OCI-LY1 (cell line): ENCODE results near the gene DZIP1L.

ENCODE experiments used
- H2AFZ ChIP-seq: fragments of 200-600 bp; sonication (generic), shearing (Covaris generic); 2 replicates; pipeline ENCODE4 v1.6.0; 2014; ENCODE audit warnings: antibody characterized with exemption, mild to moderate bottlenecking, low read length
- H3F3A ChIP-seq: fragments of 200-600 bp; sonication (generic), shearing (Covaris generic); 2 replicates; pipeline ENCODE4 v1.6.0; 2014; ENCODE audit warnings: mild to moderate bottlenecking, antibody characterized with exemption, low read length, moderate library complexity; ENCODE audit not compliant: insufficient read depth
- H3K27ac ChIP-seq: fragments of 200-600 bp; sonication (generic); 2 replicates; pipeline ENCODE4 v1.5.1; 2014; ENCODE audit warnings: low read length, mixed run types, mild to moderate bottlenecking, low read depth; ENCODE audit not compliant: poor library complexity, severe bottlenecking
- H3K27me3 ChIP-seq: fragments of 200-600 bp; sonication (generic); 2 replicates; pipeline ENCODE4 v1.6.0; 2014; ENCODE audit warnings: antibody characterized with exemption, mild to moderate bottlenecking, low read length, moderate library complexity; ENCODE audit not compliant: insufficient read depth
- H3K36me3 ChIP-seq: fragments of 200-600 bp; sonication (generic); 2 replicates; pipeline ENCODE4 v1.6.1; 2014; ENCODE audit warnings: mild to moderate bottlenecking, antibody characterized with exemption, low read length, moderate library complexity, mixed read lengths; ENCODE audit not compliant: insufficient read depth
- H3K4me1 ChIP-seq: fragments of 200-600 bp; sonication (generic); 2 replicates; pipeline ENCODE4 v1.5.1; 2014; ENCODE audit warnings: mild to moderate bottlenecking, low read length, moderate library complexity; ENCODE audit not compliant: insufficient read depth, severe bottlenecking
- H3K4me2 ChIP-seq: fragments of 200-600 bp; sonication (generic), shearing (Covaris generic); 2 replicates; pipeline ENCODE4 v1.6.1; 2014; ENCODE audit warnings: low read length
- H3K4me3 ChIP-seq: fragments of 200-600 bp; sonication (generic); 2 replicates; pipeline ENCODE4 v1.5.1; 2014; ENCODE audit warnings: low read length, low read depth, mild to moderate bottlenecking, mixed read lengths; ENCODE audit not compliant: poor library complexity, severe bottlenecking
- H3K79me2 ChIP-seq: fragments of 200-600 bp; shearing (Covaris generic); 2 replicates; pipeline ENCODE4 v1.6.1; 2016; ENCODE audit warnings: mixed run types, low read length, mixed read lengths; ENCODE audit not compliant: insufficient read depth
- H3K9ac ChIP-seq: fragments of 200-600 bp; sonication (generic), shearing (Covaris generic); 2 replicates; pipeline ENCODE4 v1.6.1; 2014; ENCODE audit warnings: mild to moderate bottlenecking, low read length, mixed read lengths
- H3K9me2 ChIP-seq: fragments of 200-600 bp; sonication (generic), shearing (Covaris generic); 2 replicates; pipeline ENCODE4 v1.6.1; 2014; ENCODE audit warnings: low read depth, mild to moderate bottlenecking, low read length, mixed read lengths
- H3K9me3 ChIP-seq: fragments of 200-600 bp; shearing (Covaris generic); 2 replicates; pipeline ENCODE4 v1.6.1; 2014; ENCODE audit warnings: low read length, mixed read lengths
- H4K20me1 ChIP-seq: fragments of 200-600 bp; sonication (generic), shearing (Covaris generic); 2 replicates; pipeline ENCODE4 v1.6.0; 2016; ENCODE audit warnings: mild to moderate bottlenecking, low read length; ENCODE audit not compliant: insufficient read depth
- CTCF ChIP-seq: fragments of 200-600 bp; sonication (generic), shearing (Covaris generic); IDR thresholded peaks from 2 replicates; pipeline ENCODE4 v1.5.1; 2017; ENCODE audit warnings: mild to moderate bottlenecking, antibody characterized with exemption, low read length, moderate library complexity, mixed read lengths
- EZH2 ChIP-seq: fragments of 200-600 bp; sonication (generic), shearing (Covaris generic); IDR thresholded peaks from 2 replicates; pipeline ENCODE4 v1.8.0; 2017; ENCODE audit warnings: borderline replicate concordance, mixed run types, mild to moderate bottlenecking, antibody characterized with exemption, low read length, moderate library complexity, mixed read lengths

DZIP1L gene

GRCh38 chr3:138127636-138128365, 12.4 kb upstream of the DZIP1L start:
- Histone ChIP-seq H3K4me1 (no peaks in the 10 kb centered on the region), H2AFZ (no peak overlapping the region), H3F3A (no peaks in the 10 kb centered on the region), H4K20me1 (no peaks in the 10 kb centered on the region), H3K27me3 (no peaks in the 10 kb centered on the region), H3K36me3 (no peaks in the 10 kb centered on the region), H3K9me2 (no peaks in the 10 kb centered on the region), H3K79me2 (no peaks in the 10 kb centered on the region), H3K4me3 (no peak overlapping the region), H3K4me2 (no peak overlapping the region), H3K9ac (no peak overlapping the region), H3K9me3 (no peaks in the 10 kb centered on the region), H3K27ac (no peak overlapping the region)
- TF ChIP-seq CTCF (no peak), EZH2 (no peak)

- H3K4me2 ChIP-seq: no peak overlapping the region
Observed at GRCh38 chr3:138125548-138126221, 10.3 kb upstream of the DZIP1L start.

GRCh38 chr3:138124706-138125355, 9.4 kb upstream of the DZIP1L start:
- no peak overlapping the region for H2AFZ ChIP-seq
- TF ChIP-seq EZH2: no peak
- TF ChIP-seq CTCF: no peak
- H3K27ac ChIP-seq: no peak overlapping the region

More at GRCh38 chr3:138125548-138126221, 10.3 kb upstream of the DZIP1L start:
- Histone ChIP-seq H3K4me1 (no peaks in the 10 kb centered on the region), H4K20me1 (no peaks in the 10 kb centered on the region), H3K27ac (no peak overlapping the region), H3K36me3 (no peaks in the 10 kb centered on the region), H3F3A (no peaks in the 10 kb centered on the region), H3K79me2 (no peaks in the 10 kb centered on the region), H2AFZ (no peak overlapping the region), H3K4me3 (no peak overlapping the region), H3K9me2 (no peaks in the 10 kb centered on the region), H3K27me3 (no peaks in the 10 kb centered on the region), H3K9me3 (no peaks in the 10 kb centered on the region), H3K9ac (no peak overlapping the region)
- no peak for TF ChIP-seq EZH2
- TF ChIP-seq CTCF: no peak

More at GRCh38 chr3:138124706-138125355, 9.4 kb upstream of the DZIP1L start:
- H3K9me2 ChIP-seq: no peaks in the 10 kb centered on the region
- no peaks in the 10 kb centered on the region for H4K20me1 ChIP-seq
- H3K9ac ChIP-seq: no peak overlapping the region
- H3K4me2 ChIP-seq: no peak overlapping the region
- H3K27me3 ChIP-seq: no peaks in the 10 kb centered on the region
- no peaks in the 10 kb centered on the region for H3K36me3 ChIP-seq
- H3K4me3 ChIP-seq: no peak overlapping the region
- H3F3A ChIP-seq: no peaks in the 10 kb centered on the region
- H3K79me2 ChIP-seq: no peaks in the 10 kb centered on the region
- no peaks in the 10 kb centered on the region for H3K4me1 ChIP-seq
- H3K9me3 ChIP-seq: no peaks in the 10 kb centered on the region
